Measurements from ENCODE around the gene THBS4.
"Not testable (repeated sequence)": the region's sequence is repeated elsewhere in the genome, so short reads cannot be mapped to it uniquely, and the experiment has no call there.

The THBS4 gene

DNA sequence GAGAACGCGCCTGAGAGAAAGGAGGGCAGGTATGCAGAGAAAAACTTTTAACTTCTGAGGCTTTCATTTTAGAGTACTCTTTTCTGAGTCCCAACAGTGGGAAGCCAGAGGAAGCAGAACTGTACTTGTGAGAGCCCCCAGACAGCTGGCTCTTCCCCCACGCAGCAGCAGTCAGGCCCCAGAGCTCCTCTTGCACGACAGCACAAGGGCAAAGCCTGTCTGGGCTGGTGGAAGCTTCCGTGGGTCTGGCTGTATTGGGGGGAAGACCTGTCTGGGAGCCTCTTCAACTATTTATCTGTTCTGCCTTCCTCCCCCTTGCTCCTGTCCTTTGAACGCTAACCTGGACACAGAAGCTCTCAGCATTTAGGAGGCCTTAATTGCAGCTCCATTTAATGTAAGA is 68.2 kb downstream of the THBS4 start:
- no peak overlapping the region for H3K4me3 ChIP-seq (ENCODE audit: low read depth, low read length)
- TF ChIP-seq, protein P1, sequence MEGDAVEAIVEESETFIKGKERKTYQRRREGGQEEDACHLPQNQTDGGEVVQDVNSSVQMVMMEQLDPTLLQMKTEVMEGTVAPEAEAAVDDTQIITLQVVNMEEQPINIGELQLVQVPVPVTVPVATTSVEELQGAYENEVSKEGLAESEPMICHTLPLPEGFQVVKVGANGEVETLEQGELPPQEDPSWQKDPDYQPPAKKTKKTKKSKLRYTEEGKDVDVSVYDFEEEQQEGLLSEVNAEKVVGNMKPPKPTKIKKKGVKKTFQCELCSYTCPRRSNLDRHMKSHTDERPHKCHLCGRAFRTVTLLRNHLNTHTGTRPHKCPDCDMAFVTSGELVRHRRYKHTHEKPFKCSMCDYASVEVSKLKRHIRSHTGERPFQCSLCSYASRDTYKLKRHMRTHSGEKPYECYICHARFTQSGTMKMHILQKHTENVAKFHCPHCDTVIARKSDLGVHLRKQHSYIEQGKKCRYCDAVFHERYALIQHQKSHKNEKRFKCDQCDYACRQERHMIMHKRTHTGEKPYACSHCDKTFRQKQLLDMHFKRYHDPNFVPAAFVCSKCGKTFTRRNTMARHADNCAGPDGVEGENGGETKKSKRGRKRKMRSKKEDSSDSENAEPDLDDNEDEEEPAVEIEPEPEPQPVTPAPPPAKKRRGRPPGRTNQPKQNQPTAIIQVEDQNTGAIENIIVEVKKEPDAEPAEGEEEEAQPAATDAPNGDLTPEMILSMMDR (IDR thresholded peaks at IDR 0.05; ENCODE audit: borderline replicate concordance, insufficient read depth, low read depth, low read length), result no peak

DNA sequence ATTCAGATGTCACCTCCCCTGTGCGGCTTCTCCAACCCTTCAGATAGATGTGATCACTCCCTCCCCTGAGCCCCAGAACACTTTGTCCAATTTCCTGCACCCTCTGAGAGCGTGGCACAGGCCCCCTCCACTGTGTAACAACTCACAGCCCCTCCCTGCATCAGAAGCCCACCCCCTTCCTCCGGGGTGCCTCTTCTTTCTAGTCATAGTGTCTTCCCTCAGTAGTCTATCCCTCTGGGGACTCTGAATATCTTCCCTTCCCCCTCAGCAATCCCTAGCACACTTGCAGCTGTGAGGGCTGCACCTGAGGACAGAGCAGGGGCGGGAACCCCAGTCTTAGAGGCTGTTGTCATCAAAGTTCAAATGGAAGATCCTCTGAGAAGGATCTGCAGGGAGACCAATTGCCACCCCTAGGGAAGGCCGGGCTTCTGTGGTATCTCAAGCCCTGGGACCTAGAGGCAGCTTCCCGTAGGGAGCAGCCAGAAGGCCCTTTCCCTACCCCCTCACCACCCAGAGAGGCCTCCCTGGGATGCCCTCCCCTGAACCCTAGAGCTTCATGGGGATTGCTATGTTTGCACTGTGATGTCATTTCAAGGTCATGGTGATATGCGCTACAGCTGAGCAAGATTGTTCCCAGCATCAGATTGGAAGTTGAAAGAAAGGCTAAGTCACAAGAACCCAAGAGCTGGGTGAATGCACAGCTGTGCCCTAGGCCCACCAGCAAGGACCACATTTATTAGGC is 70.7 kb downstream of the THBS4 start:
- no peak overlapping the region for H3K4me3 ChIP-seq (ENCODE audit: low read depth, low read length)
- TF ChIP-seq, protein P1 (IDR thresholded peaks at IDR 0.05; ENCODE audit: borderline replicate concordance, insufficient read depth, low read depth, low read length), result no peak

DNA sequence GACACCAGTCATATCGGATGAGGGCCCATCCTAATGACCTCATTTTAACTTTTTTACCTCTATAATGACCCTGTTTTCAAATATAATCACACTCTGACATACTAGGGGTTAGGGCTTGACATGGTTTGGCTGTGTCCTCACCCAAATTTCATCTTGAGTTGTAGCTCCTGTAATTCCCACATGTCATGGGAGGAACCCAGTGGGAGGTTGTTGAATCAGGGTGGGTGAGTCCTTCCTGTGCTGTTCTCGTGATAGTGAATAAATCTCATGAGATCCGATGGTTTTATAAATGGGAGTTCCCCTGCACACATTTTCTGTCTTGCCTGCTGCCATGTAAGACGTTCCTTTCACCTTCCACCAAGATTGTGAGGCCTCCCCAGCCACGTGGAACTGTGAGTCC is 71.8 kb downstream of the THBS4 start:
- no peak overlapping the region for H3K4me3 ChIP-seq (ENCODE audit: low read depth, low read length)
- TF ChIP-seq, protein P1 (IDR thresholded peaks at IDR 0.05; ENCODE audit: borderline replicate concordance, insufficient read depth, low read depth, low read length), result no peak

DNA sequence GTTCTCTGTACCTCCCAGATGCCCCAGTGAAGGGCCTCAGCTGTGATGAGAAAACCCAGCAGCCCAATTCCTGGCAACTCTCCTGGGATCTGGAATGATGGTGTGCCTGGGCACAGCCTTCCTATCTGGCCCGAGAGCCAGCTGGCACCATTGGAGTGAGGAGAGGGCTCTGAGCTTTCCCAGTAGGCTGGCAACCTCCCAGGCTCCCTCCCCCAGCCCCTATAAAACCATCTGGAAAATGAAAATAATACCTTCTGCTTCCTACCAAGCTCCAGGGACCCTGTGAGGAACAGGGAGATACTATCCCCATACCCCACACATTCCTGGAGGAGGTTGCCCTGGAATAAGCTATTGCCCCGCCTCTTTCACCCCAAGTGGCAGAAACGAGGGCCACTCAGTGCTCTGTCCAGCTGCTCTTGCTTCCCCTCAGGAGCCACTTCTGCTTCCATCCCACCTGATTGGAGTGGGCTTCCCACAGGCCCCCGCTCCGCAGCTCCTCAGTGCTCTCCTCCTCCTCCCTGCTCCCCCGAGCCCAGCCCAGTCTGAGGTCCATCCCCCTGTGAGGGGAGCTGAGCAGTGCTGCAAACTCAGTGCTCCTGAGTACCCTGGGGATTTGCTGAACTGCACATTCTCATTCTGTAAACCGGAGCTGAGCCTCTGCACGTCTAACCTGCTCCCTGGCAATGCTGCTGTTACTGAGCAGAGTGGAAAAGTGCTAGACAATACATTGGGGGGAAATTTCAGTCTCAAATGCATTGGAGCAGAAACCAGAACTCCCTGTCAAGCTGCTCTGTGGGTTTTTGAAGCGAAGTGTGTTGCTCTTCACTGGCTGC is 74.7 kb downstream of the THBS4 start:
- TF ChIP-seq, protein P1 (IDR thresholded peaks at IDR 0.05; ENCODE audit: borderline replicate concordance, insufficient read depth, low read depth, low read length), result no peak
- no peak overlapping the region for H3K4me3 ChIP-seq (ENCODE audit: low read depth, low read length)

DNA sequence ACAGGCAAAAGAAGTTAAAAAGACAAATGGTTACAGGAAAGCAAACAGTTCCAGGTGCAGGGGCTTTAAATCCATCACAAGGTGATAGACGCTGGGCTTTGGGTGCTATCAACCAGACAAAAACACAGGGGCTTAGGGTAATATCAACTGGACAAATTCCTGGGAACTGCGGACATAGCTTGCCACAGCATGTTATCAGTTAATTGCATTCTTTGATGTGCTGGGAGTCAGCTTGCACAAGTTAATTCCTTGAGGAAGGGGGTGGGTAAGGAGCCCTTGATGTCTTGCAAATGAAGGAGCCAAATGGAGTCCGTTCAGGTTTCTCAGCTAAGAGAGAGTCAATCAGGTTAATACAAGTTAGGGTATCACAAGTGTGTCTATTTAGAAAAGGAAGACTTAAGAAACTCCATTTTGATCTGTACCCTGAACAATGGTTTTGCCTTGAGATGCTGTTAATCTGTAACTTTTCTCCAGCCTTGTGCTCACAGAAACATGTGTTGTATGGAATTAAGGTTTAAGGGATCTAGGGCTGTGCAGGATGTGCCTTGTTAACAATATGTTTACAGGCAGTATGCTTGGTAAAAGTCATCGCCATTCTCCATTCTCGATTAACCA is 76.3 kb downstream of the THBS4 start:
- not testable (repeated sequence) for H3K4me3 ChIP-seq (ENCODE audit: low read depth, low read length)

DNA sequence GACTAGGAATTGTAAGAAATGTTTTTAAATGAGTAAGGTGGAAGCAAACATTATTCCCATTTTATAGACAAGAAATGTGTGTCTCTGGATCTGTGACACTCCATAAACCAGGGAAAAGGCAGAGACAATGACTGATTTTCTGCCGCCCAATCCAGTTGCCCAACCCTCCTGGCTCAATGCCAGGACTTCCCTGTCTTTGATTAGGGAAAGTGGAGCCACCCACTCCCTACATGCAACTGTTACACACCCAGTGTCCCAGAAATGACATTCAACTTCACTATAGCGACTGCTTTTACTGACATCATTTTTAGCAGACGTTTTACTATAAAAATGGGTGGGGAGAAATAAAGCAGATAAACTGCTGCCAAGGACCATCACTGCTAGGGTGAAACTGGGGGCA is 79.7 kb downstream of the THBS4 start:
- H3K4me3 ChIP-seq (ENCODE audit: low read depth, low read length), result no peak overlapping the region
- TF ChIP-seq, protein P1 (IDR thresholded peaks at IDR 0.05; ENCODE audit: borderline replicate concordance, insufficient read depth, low read depth, low read length), result no peak

DNA sequence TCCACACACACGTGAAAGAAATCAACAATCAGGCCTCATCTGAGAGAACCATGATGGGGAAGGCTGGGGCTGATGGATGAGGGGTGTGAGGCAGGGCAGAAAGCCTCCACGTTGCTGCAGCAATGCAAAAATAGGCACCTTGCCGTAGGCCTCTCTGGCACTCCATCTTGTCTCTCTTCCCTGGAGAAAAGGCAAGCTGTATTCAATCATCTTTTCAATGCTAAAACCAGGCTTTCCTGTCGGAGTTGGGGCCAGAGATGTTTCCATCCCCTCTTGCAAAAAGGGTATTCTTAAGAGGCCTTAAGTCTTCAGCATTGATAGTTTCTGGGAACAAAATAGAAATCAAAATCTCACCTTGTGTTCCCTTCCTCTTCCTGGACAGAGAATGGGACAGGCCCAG is 80.9 kb downstream of the THBS4 start:
- TF ChIP-seq, protein P1 (IDR thresholded peaks at IDR 0.05; ENCODE audit: borderline replicate concordance, insufficient read depth, low read depth, low read length), result no peak
- no peak overlapping the region for H3K4me3 ChIP-seq (ENCODE audit: low read depth, low read length)
